Measurements from ENCODE around the gene ESPNL.

GRCh38 chr2:238165288-238165921 is 65.3 kb downstream of the ESPNL start:
- TF ChIP-seq, protein P1, sequence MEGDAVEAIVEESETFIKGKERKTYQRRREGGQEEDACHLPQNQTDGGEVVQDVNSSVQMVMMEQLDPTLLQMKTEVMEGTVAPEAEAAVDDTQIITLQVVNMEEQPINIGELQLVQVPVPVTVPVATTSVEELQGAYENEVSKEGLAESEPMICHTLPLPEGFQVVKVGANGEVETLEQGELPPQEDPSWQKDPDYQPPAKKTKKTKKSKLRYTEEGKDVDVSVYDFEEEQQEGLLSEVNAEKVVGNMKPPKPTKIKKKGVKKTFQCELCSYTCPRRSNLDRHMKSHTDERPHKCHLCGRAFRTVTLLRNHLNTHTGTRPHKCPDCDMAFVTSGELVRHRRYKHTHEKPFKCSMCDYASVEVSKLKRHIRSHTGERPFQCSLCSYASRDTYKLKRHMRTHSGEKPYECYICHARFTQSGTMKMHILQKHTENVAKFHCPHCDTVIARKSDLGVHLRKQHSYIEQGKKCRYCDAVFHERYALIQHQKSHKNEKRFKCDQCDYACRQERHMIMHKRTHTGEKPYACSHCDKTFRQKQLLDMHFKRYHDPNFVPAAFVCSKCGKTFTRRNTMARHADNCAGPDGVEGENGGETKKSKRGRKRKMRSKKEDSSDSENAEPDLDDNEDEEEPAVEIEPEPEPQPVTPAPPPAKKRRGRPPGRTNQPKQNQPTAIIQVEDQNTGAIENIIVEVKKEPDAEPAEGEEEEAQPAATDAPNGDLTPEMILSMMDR (IDR thresholded peaks at IDR 0.05; ENCODE audit: insufficient read depth, low read length, poor library complexity, severe bottlenecking): no peak
- no peak for TF ChIP-seq EZH2phosphoT487 (conservative IDR thresholded peaks at IDR 0.05; ENCODE audit: low read length)

Measured in SU-DHL-6 (cell line).